A549 (cell line): ENCODE measurements around the gene ARFIP1.

Experiments
- EP300 ChIP-seq, 2 experiments: fragments of >200 bp; sonication (Bioruptor Twin); formaldehyde crosslinking; IDR thresholded peaks; 2 replicates in 1 of 2; 3 replicates in 1 of 2; pipeline ENCODE4 v1.6.1; 2016 to 2017
- KDM5A ChIP-seq: fragments of 200-600 bp; sonication (generic); IDR thresholded peaks from 2 replicates; pipeline ENCODE4 v1.6.1; 2016; ENCODE audit warnings: antibody characterized with exemption, mild to moderate bottlenecking
- MAZ ChIP-seq: fragments of 150-350 bp; IDR thresholded peaks from 2 replicates; pipeline ENCODE4 v1.6.1; 2014; ENCODE audit warnings: antibody characterized with exemption, low read depth, low read length, borderline replicate concordance
- SMC3 ChIP-seq: fragments of >200 bp; sonication (Bioruptor Twin); formaldehyde crosslinking; IDR thresholded peaks from 3 replicates; pipeline ENCODE4 v1.6.1; 2018; ENCODE audit warnings: inconsistent platforms
- TF ChIP-seq, protein P1 (sequence below): fragments of >200 bp; sonication (Bioruptor Twin); formaldehyde crosslinking; IDR thresholded peaks from 3 replicates; pipeline ENCODE4 v1.5.1; 2016

DNA sequence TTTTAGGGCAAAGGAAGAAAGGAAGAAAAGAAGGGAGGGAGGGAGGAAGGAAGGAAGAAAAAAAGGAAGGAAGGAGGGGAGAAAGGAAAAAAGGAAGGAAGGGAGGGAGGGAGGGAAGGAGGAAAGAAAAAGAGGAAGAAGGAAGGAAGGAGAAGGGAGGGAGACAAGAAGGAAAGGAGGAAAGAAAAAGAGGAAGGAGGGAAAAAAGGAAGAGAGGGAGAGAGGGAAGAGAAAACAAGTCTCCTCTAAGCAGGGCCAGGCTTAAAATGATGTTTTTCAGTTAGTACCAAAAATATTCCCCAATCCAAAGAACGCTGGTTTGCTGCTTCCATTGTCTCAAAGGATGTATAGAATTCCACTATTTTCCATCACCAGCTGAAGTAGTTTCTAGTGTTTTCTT lies 2.3 kb upstream of the ARFIP1 start:
- TF ChIP-seq, protein P1, sequence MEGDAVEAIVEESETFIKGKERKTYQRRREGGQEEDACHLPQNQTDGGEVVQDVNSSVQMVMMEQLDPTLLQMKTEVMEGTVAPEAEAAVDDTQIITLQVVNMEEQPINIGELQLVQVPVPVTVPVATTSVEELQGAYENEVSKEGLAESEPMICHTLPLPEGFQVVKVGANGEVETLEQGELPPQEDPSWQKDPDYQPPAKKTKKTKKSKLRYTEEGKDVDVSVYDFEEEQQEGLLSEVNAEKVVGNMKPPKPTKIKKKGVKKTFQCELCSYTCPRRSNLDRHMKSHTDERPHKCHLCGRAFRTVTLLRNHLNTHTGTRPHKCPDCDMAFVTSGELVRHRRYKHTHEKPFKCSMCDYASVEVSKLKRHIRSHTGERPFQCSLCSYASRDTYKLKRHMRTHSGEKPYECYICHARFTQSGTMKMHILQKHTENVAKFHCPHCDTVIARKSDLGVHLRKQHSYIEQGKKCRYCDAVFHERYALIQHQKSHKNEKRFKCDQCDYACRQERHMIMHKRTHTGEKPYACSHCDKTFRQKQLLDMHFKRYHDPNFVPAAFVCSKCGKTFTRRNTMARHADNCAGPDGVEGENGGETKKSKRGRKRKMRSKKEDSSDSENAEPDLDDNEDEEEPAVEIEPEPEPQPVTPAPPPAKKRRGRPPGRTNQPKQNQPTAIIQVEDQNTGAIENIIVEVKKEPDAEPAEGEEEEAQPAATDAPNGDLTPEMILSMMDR: no peak
- TF ChIP-seq EP300 (IDR thresholded peaks at IDR 0.05): no peak
- no peak for TF ChIP-seq SMC3
- no peak for TF ChIP-seq KDM5A
- TF ChIP-seq MAZ: no peak
